Retinal pigment epithelial cell (primary cell): ENCODE results near the gene GUCY2D.

ENCODE experiments used
- DNase-seq: peaks from one replicate; pipeline ENCODE4 v3.0.0-alpha.2; 2010; ENCODE audit warnings: low read depth
- H3K4me3 ChIP-seq: 2 replicates; pipeline ENCODE4 v1.5.1; 2011; ENCODE audit warnings: mild to moderate bottlenecking, low read length, control low read depth, moderate library complexity
- TF ChIP-seq, protein P1 (sequence below): conservative IDR thresholded peaks from 2 replicates; pipeline ENCODE4 v1.5.1; 2011; ENCODE audit warnings: low read depth, low read length, control low read depth, inconsistent platforms

GUCY2D gene

DNA sequence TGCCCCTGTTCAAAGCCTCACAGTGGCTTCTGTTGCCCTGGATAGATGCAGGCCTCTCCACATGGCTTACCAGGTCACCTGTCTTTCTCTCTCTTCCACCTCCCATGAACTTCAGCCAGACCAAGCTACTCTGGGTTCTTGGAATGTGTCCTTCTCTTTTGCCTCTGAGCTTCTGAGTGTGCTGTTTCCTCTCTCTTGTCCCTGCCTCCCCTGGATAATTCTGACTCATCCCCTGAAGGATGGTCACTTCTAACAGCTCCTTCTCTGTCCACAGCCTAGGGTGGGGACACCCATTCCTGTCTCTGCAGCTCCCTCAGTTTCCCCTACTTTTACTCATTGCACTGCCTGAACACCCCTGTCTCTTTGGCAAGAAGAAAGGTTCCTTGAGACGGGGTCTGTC, 2.9 kb downstream of the GUCY2D start:
- no peak for DNase-seq
- TF ChIP-seq, protein P1, sequence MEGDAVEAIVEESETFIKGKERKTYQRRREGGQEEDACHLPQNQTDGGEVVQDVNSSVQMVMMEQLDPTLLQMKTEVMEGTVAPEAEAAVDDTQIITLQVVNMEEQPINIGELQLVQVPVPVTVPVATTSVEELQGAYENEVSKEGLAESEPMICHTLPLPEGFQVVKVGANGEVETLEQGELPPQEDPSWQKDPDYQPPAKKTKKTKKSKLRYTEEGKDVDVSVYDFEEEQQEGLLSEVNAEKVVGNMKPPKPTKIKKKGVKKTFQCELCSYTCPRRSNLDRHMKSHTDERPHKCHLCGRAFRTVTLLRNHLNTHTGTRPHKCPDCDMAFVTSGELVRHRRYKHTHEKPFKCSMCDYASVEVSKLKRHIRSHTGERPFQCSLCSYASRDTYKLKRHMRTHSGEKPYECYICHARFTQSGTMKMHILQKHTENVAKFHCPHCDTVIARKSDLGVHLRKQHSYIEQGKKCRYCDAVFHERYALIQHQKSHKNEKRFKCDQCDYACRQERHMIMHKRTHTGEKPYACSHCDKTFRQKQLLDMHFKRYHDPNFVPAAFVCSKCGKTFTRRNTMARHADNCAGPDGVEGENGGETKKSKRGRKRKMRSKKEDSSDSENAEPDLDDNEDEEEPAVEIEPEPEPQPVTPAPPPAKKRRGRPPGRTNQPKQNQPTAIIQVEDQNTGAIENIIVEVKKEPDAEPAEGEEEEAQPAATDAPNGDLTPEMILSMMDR, result no peak
- no peak overlapping the region for H3K4me3 ChIP-seq

DNA sequence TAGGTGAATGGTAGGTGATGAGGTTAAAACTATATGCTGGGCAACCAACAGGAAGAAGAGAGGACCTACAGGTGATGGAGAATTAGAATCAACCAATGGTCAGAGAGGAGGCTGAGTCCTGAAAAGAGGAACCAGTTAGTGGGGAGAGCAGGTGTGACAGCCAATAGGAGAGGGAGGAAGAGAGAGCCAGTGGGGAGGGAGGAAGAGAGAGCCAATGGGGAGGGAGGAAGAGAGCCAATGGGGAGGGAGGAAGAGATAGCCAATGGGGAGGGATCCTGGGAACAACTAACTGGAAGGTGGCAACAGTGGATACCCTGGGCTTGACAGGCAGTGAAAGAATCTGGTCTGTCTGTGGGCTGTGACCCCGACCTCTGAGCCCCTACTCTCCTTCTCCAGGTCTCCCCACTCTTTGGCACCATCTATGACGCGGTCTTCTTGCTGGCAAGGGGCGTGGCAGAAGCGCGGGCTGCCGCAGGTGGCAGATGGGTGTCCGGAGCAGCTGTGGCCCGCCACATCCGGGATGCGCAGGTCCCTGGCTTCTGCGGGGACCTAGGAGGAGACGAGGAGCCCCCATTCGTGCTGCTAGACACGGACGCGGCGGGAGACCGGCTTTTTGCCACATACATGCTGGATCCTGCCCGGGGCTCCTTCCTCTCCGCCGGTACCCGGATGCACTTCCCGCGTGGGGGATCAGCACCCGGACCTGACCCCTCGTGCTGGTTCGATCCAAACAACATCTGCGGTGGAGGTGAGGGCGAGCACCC, 3.7 kb downstream of the GUCY2D start:
- no peak for DNase-seq
- H3K4me3 ChIP-seq, result no peak overlapping the region
- TF ChIP-seq, protein P1, result no peak

DNA sequence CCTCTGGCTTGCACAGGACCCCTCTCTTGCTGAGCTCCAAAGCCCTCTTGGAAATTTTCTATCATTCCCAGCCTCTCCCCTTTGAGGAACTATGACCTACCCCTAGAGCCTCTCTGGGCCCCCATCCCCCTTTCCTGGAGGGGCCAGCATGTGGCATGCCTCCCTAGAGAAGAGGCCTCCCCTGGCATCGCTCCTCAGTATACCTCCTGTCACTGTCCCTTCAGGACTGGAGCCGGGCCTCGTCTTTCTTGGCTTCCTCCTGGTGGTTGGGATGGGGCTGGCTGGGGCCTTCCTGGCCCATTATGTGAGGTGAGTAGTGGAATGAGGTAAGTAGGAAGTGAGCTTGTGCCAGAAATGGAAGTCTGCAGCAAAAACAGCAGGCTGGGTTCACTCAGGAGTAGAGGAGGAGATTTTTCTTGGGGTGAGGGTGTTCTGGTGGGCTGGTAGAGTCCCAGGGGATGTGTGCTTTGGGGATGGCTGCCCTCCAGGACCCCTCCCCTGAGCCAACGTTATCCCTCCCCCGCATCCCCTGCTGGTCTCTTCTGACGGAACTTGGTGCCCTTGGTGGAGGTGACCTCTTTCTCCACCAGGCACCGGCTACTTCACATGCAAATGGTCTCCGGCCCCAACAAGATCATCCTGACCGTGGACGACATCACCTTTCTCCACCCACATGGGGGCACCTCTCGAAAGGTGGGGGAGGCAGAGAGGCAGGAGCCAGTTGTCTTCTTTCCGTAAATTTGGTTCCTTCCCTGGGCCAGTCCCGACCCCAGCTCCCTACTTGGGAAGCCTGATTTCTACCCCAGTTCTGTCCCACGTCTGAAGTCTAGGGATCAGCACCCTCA, 4.6 kb downstream of the GUCY2D start:
- no peak overlapping the region for H3K4me3 ChIP-seq
- DNase-seq, result no peak
- TF ChIP-seq, protein P1, result no peak

DNA sequence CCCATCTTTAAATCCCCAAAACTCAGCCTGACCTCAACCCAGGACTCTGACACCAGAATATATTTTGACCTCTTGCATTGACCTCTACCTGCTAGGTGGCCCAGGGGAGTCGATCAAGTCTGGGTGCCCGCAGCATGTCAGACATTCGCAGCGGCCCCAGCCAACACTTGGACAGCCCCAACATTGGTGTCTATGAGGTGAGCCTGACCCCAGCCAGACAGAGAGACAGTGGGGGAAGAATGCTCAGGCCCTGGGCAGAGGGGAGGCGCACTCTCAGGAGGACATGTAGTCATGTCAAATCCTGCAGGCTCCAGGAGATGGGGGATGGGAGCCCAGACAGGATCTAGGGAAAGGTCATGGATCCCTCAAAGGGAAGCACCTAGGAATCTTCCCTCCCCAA, 5.4 kb downstream of the GUCY2D start:
- no peak overlapping the region for H3K4me3 ChIP-seq
- DNase-seq, result no peak
- TF ChIP-seq, protein P1, result no peak

DNA sequence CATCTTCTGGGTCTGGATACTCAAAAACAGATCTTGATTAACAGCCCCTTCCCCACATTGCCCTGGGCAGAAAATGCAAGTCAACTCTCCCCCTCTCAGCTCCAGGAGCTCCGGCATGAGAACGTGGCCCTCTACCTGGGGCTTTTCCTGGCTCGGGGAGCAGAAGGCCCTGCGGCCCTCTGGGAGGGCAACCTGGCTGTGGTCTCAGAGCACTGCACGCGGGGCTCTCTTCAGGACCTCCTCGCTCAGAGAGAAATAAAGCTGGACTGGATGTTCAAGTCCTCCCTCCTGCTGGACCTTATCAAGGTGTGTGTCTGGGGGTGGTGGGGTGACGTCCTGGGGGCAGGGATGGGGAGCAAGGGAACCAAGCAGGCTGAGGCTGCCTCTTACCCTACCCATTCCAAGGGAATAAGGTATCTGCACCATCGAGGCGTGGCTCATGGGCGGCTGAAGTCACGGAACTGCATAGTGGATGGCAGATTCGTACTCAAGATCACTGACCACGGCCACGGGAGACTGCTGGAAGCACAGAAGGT, 9.7 kb downstream of the GUCY2D start:
- TF ChIP-seq, protein P1, result no peak
- DNase-seq, result no peak
- no peak overlapping the region for H3K4me3 ChIP-seq

DNA sequence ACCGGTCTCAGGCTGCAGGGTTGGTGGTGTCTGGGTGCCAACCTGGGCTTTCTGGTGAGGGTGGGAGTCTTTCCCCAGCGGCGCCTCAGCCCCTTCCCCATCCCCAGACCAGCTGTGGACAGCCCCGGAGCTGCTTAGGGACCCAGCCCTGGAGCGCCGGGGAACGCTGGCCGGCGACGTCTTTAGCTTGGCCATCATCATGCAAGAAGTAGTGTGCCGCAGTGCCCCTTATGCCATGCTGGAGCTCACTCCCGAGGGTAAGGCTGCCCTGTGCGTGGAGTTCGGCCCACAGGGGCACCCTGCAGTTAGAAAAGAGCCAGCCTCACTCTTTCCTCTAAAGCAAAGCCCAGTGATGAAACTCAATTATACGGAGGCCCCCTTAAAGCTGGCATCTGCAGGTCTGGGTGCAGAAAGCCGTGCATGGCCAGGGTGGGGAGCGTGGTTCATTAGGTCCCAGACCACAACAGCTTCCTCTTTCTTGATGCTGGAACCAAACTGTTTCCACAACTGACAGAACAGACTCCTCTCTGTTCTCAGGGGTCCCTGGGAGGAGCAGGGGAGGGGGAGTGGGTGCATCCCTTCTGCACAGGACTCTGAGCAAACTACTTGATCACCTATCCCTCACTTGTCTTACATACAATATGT, 10.7 kb downstream of the GUCY2D start:
- TF ChIP-seq, protein P1, result no peak

More for the DNA sequence above, 10.7 kb downstream of the GUCY2D start:
- no peak overlapping the region for H3K4me3 ChIP-seq
- DNase-seq, result no peak
